Activated T-helper 1 cell treated with anti-CD3 and anti-CD28 coated beads, Interleukin-2, amount 50 U/mL, for 16 hours (primary cell): ENCODE measurements around the gene CAPN15.
"Not testable (repeated sequence)": the region's sequence is repeated elsewhere in the genome, so short reads cannot be mapped to it uniquely, and the experiment has no call there.

Source experiments
- DNase-seq, 2 donors: peaks; one replicate each; pipeline ENCODE4 v3.0.0-alpha.2; 2020; ENCODE audit warnings: low read depth in 1 of 2, low spot score in 1 of 2

Gene CAPN15

GRCh38 chr16:589658-590187, 62.2 kb downstream of the CAPN15 start, which contains the start of gene RAB40C:
RAB40C (plus strand) TSS chr16:590066; CDS start chr16:590292, 226 bp downstream.
- DNase-seq = peak; percentile 98 to 99

- no peak for DNase-seq
Observed at GRCh38 chr16:590188-590814, 62.8 kb downstream of the CAPN15 start.

GRCh38 chr16:590815-591200, 63.3 kb downstream of the CAPN15 start:
- no peak for DNase-seq

GRCh38 chr16:591231-591630, 63.7 kb downstream of the CAPN15 start:
- no peak for DNase-seq

GRCh38 chr16:591892-592517, 64.5 kb downstream of the CAPN15 start:
- no peak for DNase-seq

GRCh38 chr16:592518-593306, 65.2 kb downstream of the CAPN15 start:
- no peak for DNase-seq

- DNase-seq = no peak
Observed at GRCh38 chr16:593406-593805, 65.9 kb downstream of the CAPN15 start.

- DNase-seq = no peak
Observed at GRCh38 chr16:593807-594206, 66.3 kb downstream of the CAPN15 start.

GRCh38 chr16:595094-595528, 67.6 kb downstream of the CAPN15 start:
- no peak for DNase-seq

GRCh38 chr16:595942-596735, 68.6 kb downstream of the CAPN15 start:
- no peak for DNase-seq

GRCh38 chr16:596736-597060, 69.2 kb downstream of the CAPN15 start:
- no peak for DNase-seq

GRCh38 chr16:597655-598054, 70.1 kb downstream of the CAPN15 start:
- not testable (repeated sequence) for DNase-seq

- DNase-seq = no peak
Observed at GRCh38 chr16:598823-599739, 71.6 kb downstream of the CAPN15 start.

GRCh38 chr16:600781-601180, 73.3 kb downstream of the CAPN15 start:
- DNase-seq = no peak

- DNase-seq = no peak
Observed at GRCh38 chr16:603933-604332, 76.4 kb downstream of the CAPN15 start.
